ENCODE measurements around the gene COMT.

Gene COMT

GRCh38 chr22:19972251-19972650 lies 30.7 kb downstream of the COMT start:
- no peak for DNase-seq (ENCODE audit: low read depth)
- no peak overlapping the region for H3K4me3 ChIP-seq (ENCODE audit: control insufficient read depth, low read depth, low read length)
- TF ChIP-seq CTCF (conservative IDR thresholded peaks at IDR 0.05; ENCODE audit: control insufficient read depth, insufficient read depth, low read depth, low read length) = no peak

GRCh38 chr22:19972652-19973550 lies 31.3 kb downstream of the COMT start:
- no peak for DNase-seq (ENCODE audit: low read depth)
- no peak overlapping the region for H3K4me3 ChIP-seq (ENCODE audit: control insufficient read depth, low read depth, low read length)
- no peak for TF ChIP-seq CTCF (conservative IDR thresholded peaks at IDR 0.05; ENCODE audit: control insufficient read depth, insufficient read depth, low read depth, low read length)

- TF ChIP-seq CTCF (conservative IDR thresholded peaks at IDR 0.05; ENCODE audit: control insufficient read depth, insufficient read depth, low read depth, low read length) = no peak
- DNase-seq (ENCODE audit: low read depth) = no peak
- H3K4me3 ChIP-seq (ENCODE audit: control insufficient read depth, low read depth, low read length) = no peak overlapping the region
Measured at GRCh38 chr22:19973551-19974267, 32.1 kb downstream of the COMT start.

GRCh38 chr22:19974268-19974861 lies 32.8 kb downstream of the COMT start:
- no peak overlapping the region for H3K4me3 ChIP-seq (ENCODE audit: control insufficient read depth, low read depth, low read length)
- no peak for TF ChIP-seq CTCF (conservative IDR thresholded peaks at IDR 0.05; ENCODE audit: control insufficient read depth, insufficient read depth, low read depth, low read length)
- DNase-seq (ENCODE audit: low read depth) = peak; percentile 43

- TF ChIP-seq CTCF (conservative IDR thresholded peaks at IDR 0.05; ENCODE audit: control insufficient read depth, insufficient read depth, low read depth, low read length) = no peak
- no peak for DNase-seq (ENCODE audit: low read depth)
Measured at GRCh38 chr22:19974935-19975706, 33.5 kb downstream of the COMT start.

GRCh38 chr22:19975707-19976035 lies 34.1 kb downstream of the COMT start:
- DNase-seq (ENCODE audit: low read depth) = no peak
- TF ChIP-seq CTCF (conservative IDR thresholded peaks at IDR 0.05; ENCODE audit: control insufficient read depth, insufficient read depth, low read depth, low read length) = no peak
- H3K4me3 ChIP-seq (ENCODE audit: control insufficient read depth, low read depth, low read length) = no peak overlapping the region

More at GRCh38 chr22:19974935-19975706, 33.5 kb downstream of the COMT start:
- H3K4me3 ChIP-seq (ENCODE audit: control insufficient read depth, low read depth, low read length) = no peak overlapping the region

All from fibroblast of mammary gland (primary cell).